Measurements from ENCODE around the gene AMPD2. TPM values are rescaled to one million over a fixed set of nuclear protein-coding genes. Genes with fewer than 3 reads are reported as not detected.
A peak's percentile ranks its signal among the peaks of the same experiment; 100 is the strongest.

Gene AMPD2
- total and polyA plus RNA-seq, 9 of the 15 experiments (the other 6 are each of a cell fraction or from before 2014, with no cell fraction given), result 2.0 to 77.7 (median 28.2) TPM

DNA sequence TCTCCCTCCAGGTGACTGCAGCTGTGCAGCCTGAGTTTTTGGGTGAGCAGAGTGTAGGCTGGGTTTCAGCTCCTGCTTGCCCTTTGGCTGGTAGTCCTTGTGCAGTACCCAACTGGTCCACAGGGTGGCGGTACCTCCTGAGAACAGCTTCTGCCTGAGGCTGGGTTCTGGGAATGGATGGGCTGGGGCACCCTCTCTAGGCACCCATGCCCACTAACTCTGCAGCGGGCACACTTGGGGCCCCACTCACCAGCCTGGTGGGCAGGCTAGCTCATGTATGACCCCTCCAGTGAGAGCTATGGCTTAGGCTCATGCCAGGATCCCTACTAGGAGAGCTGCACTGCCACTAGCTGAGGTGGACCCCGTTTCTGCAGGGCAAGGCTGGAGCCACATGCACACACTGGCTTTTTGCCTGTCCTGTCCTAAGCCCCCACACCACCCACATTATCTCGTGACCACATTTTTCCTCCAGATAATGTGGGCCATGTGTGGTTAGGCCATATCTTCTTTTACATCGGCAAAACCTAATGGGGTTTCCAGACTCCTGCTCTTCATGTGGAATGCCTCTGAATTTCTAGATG is 20.7 kb downstream of the AMPD2 start (continued):
- no peak for TF ChIP-seq SRSF3 (IDR thresholded peaks at IDR 0.05; ENCODE audit: insufficient read depth, low read length)
- TF ChIP-seq ZBTB17 (CRISPR knock-in tag; IDR thresholded peaks at IDR 0.05), result peak; percentile 43; the same call in 1 of the 2 replicates
- no peak for TF ChIP-seq HSF4 (CRISPR knock-in tag; IDR thresholded peaks at IDR 0.05; ENCODE audit: borderline replicate concordance)
- TF ChIP-seq STAT5B (CRISPR knock-in tag; IDR thresholded peaks at IDR 0.05), result no peak
- 0 out of 2 replicates have a peak, but pooled peaks have one; percentile 29 for TF ChIP-seq HDGF (IDR thresholded peaks at IDR 0.05)
- no peak for TF ChIP-seq XRCC4 (IDR thresholded peaks at IDR 0.05; ENCODE audit: extremely low read depth, insufficient read depth, insufficient read length)
- peak; percentile 37; the same call in 1 of the 2 replicates for TF ChIP-seq TEAD4 (IDR thresholded peaks at IDR 0.05; ENCODE audit: low read length)
- no peak for TF ChIP-seq TEAD4 (CRISPR knock-in tag; IDR thresholded peaks at IDR 0.05; ENCODE audit: borderline replicate concordance)
- no peak for TF ChIP-seq ZNF146 (CRISPR knock-in tag; IDR thresholded peaks at IDR 0.05; ENCODE audit: unreplicated experiment)
- TF ChIP-seq ZNF175 (CRISPR knock-in tag; IDR thresholded peaks at IDR 0.05; ENCODE audit: low read depth), result no peak
- TF ChIP-seq NBN (IDR thresholded peaks at IDR 0.05; ENCODE audit: low read depth), result no peak; the same call in 1 of the 2 replicates
- TF ChIP-seq SIN3B (IDR thresholded peaks at IDR 0.05; ENCODE audit: low read depth), result peak; percentile 19; the same call in 1 of the 2 replicates
- TF ChIP-seq, protein P1, sequence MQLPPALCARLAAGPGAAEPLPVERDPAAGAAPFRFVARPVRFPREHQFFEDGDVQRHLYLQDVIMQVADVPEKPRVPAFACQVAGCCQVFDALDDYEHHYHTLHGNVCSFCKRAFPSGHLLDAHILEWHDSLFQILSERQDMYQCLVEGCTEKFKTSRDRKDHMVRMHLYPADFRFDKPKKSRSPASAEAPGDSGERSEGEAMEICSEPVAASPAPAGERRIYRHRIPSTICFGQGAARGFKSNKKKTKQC (CRISPR knock-in tag; IDR thresholded peaks at IDR 0.05), result no peak
- no peak for TF ChIP-seq NR2C1 (IDR thresholded peaks at IDR 0.05)
- no peak for TF ChIP-seq NR2C1 (tag; IDR thresholded peaks at IDR 0.05)
- TF ChIP-seq ZNF431 (CRISPR knock-in tag; IDR thresholded peaks at IDR 0.05), result no peak
- TF ChIP-seq CHD4 (IDR thresholded peaks at IDR 0.05; ENCODE audit: insufficient read depth, insufficient replicate concordance, low read depth, low read length, poor library complexity, severe bottlenecking), result no peak
- no peak for TF ChIP-seq ETV1 (tag; conservative IDR thresholded peaks at IDR 0.05; ENCODE audit: low read depth)
- TF ChIP-seq, protein P2, sequence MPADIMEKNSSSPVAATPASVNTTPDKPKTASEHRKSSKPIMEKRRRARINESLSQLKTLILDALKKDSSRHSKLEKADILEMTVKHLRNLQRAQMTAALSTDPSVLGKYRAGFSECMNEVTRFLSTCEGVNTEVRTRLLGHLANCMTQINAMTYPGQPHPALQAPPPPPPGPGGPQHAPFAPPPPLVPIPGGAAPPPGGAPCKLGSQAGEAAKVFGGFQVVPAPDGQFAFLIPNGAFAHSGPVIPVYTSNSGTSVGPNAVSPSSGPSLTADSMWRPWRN (IDR thresholded peaks at IDR 0.05; ENCODE audit: low read depth), result no peak
- peak; percentile 73; the same call in 1 of the 2 replicates for TF ChIP-seq MTA3 (IDR thresholded peaks at IDR 0.05; ENCODE audit: borderline replicate concordance)
- TF ChIP-seq NFRKB (IDR thresholded peaks at IDR 0.05; ENCODE audit: low read depth), result no peak
- TF ChIP-seq ZEB2 (IDR thresholded peaks at IDR 0.05), result no peak
- TF ChIP-seq, protein P3, sequence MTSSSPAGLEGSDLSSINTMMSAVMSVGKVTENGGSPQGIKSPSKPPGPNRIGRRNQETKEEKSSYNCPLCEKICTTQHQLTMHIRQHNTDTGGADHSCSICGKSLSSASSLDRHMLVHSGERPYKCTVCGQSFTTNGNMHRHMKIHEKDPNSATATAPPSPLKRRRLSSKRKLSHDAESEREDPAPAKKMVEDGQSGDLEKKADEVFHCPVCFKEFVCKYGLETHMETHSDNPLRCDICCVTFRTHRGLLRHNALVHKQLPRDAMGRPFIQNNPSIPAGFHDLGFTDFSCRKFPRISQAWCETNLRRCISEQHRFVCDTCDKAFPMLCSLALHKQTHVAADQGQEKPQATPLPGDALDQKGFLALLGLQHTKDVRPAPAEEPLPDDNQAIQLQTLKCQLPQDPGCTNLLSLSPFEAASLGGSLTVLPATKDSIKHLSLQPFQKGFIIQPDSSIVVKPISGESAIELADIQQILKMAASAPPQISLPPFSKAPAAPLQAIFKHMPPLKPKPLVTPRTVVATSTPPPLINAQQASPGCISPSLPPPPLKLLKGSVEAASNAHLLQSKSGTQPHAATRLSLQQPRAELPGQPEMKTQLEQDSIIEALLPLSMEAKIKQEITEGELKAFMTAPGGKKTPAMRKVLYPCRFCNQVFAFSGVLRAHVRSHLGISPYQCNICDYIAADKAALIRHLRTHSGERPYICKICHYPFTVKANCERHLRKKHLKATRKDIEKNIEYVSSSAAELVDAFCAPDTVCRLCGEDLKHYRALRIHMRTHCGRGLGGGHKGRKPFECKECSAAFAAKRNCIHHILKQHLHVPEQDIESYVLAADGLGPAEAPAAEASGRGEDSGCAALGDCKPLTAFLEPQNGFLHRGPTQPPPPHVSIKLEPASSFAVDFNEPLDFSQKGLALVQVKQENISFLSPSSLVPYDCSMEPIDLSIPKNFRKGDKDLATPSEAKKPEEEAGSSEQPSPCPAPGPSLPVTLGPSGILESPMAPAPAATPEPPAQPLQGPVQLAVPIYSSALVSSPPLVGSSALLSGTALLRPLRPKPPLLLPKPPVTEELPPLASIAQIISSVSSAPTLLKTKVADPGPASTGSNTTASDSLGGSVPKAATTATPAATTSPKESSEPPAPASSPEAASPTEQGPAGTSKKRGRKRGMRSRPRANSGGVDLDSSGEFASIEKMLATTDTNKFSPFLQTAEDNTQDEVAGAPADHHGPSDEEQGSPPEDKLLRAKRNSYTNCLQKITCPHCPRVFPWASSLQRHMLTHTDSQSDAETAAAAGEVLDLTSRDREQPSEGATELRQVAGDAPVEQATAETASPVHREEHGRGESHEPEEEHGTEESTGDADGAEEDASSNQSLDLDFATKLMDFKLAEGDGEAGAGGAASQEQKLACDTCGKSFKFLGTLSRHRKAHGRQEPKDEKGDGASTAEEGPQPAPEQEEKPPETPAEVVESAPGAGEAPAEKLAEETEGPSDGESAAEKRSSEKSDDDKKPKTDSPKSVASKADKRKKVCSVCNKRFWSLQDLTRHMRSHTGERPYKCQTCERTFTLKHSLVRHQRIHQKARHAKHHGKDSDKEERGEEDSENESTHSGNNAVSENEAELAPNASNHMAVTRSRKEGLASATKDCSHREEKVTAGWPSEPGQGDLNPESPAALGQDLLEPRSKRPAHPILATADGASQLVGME (CRISPR knock-in tag; IDR thresholded peaks at IDR 0.05), result no peak
